ENCODE results near the gene CDC14A. TPM values are rescaled to one million over a fixed set of nuclear protein-coding genes. Genes with fewer than 3 reads are reported as not detected.
A peak's percentile ranks its signal among the peaks of the same experiment; 100 is the strongest.

The CDC14A gene
- total RNA-seq, 1 experiment from 2014 or later: 8.3 TPM

GRCh38 chr1:100445565-100445964 lies 93.3 kb downstream of the CDC14A start:
- no peak for DNase-seq (ENCODE audit: low spot score)

GRCh38 chr1:100448366-100448765 lies 96.1 kb downstream of the CDC14A start:
- DNase-seq (ENCODE audit: low spot score): no peak

GRCh38 chr1:100449477-100449876 lies 97.2 kb downstream of the CDC14A start:
- DNase-seq (ENCODE audit: low spot score): no peak

GRCh38 chr1:100452641-100453040 lies 100.3 kb downstream of the CDC14A start:
- DNase-seq (ENCODE audit: low spot score): peak; percentile 8

GRCh38 chr1:100455478-100456072 lies 103.3 kb downstream of the CDC14A start:
- peak; percentile 1 for DNase-seq (ENCODE audit: low spot score)

- no peak for DNase-seq (ENCODE audit: low spot score)
These were observed 104.6 kb downstream of the CDC14A start for GRCh38 chr1:100456880-100457279.

GRCh38 chr1:100457683-100458082 lies 105.4 kb downstream of the CDC14A start:
- DNase-seq (ENCODE audit: low spot score): no peak

GRCh38 chr1:100458661-100459357 lies 106.5 kb downstream of the CDC14A start:
- DNase-seq (ENCODE audit: low spot score): no peak

GRCh38 chr1:100459358-100460114 lies 107.2 kb downstream of the CDC14A start:
- DNase-seq (ENCODE audit: low spot score): peak; percentile 71

GRCh38 chr1:100461222-100461621 lies 108.9 kb downstream of the CDC14A start:
- no peak for DNase-seq (ENCODE audit: low spot score)

- no peak for DNase-seq (ENCODE audit: low spot score)
These were observed 110.2 kb downstream of the CDC14A start for GRCh38 chr1:100462326-100463025.

- DNase-seq (ENCODE audit: low spot score): peak; percentile 63
These were observed 111.6 kb downstream of the CDC14A start for GRCh38 chr1:100463791-100464424.

GRCh38 chr1:100469578-100469977 lies 117.3 kb downstream of the CDC14A start:
- DNase-seq (ENCODE audit: low spot score): no peak

- no peak for DNase-seq (ENCODE audit: low spot score)
These were observed 122.5 kb downstream of the CDC14A start for GRCh38 chr1:100474834-100475233.

- no peak for DNase-seq (ENCODE audit: low spot score)
These were observed 124.5 kb downstream of the CDC14A start for GRCh38 chr1:100476735-100477290.

- no peak for DNase-seq (ENCODE audit: low spot score)
These were observed 126.5 kb downstream of the CDC14A start for GRCh38 chr1:100478816-100479215.

- no peak for DNase-seq (ENCODE audit: low spot score)
These were observed 127.5 kb downstream of the CDC14A start for GRCh38 chr1:100479620-100480338.

- DNase-seq (ENCODE audit: low spot score): no peak
These were observed 129.0 kb downstream of the CDC14A start for GRCh38 chr1:100481303-100481702.

- DNase-seq (ENCODE audit: low spot score): no peak
These were observed 129.9 kb downstream of the CDC14A start for GRCh38 chr1:100482167-100482566.

- DNase-seq (ENCODE audit: low spot score): no peak
These were observed 130.4 kb downstream of the CDC14A start for GRCh38 chr1:100482748-100483147.

GRCh38 chr1:100483230-100483629 lies 130.9 kb downstream of the CDC14A start:
- DNase-seq (ENCODE audit: low spot score): no peak

Data from A172 (cell line).